GM19438 (cell line): ENCODE results near the gene SAMD10.
"Not testable (repeated sequence)": the region's sequence is repeated elsewhere in the genome, so short reads cannot be mapped to it uniquely, and the experiment has no call there.

Experiments used
- ATAC-seq: cut with Tn5 transposase; IDR thresholded peaks from one replicate; pipeline ENCODE4 v1.9.1; 2021; ENCODE audit warnings: low read depth; ENCODE audit not compliant: unreplicated experiment

The SAMD10 gene

DNA sequence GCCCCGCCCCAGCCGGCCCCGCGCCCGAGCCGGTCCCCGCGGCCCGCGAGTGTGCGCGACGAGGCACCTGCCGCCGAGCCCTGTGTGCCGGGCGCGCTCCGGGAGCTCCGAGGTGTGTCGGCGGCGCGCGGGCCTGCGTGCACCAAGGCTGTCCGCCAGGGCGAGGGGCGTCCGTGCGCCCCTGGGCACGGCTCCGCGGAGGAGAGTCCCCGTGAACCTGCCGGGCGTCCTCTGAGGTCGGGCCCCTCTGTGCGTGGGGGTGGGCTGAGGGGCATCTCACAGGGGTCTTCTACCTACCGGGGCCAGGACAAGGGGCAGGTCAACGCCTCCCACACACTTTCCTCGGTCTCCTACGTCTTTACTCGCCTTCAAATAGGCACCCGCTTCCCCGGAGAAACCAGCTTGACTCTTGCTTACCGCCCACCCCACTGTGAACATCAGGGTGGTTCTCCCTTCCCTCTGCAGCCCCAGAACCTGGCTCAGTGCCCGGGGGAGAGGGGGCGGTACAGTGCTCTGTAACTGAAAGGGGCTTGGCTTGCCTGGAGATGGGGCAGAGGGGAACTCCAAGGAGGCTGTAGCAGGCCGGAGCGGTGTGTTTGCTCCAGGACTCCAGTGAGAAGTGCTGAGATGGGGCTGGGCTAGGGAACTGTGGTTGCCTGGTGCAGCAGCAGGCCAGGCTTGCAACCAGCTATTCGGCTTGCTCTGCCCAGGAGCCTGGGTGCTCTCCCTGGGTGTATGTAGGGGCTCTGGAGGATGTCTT, at the start of gene SAMD10:
Gene SAMD10, minus strand, starts transcription at position 86 of the 760 bp plus-strand sequence. CDS start 175 bp downstream, outside the sequence.
- ATAC-seq, result no peak

DNA sequence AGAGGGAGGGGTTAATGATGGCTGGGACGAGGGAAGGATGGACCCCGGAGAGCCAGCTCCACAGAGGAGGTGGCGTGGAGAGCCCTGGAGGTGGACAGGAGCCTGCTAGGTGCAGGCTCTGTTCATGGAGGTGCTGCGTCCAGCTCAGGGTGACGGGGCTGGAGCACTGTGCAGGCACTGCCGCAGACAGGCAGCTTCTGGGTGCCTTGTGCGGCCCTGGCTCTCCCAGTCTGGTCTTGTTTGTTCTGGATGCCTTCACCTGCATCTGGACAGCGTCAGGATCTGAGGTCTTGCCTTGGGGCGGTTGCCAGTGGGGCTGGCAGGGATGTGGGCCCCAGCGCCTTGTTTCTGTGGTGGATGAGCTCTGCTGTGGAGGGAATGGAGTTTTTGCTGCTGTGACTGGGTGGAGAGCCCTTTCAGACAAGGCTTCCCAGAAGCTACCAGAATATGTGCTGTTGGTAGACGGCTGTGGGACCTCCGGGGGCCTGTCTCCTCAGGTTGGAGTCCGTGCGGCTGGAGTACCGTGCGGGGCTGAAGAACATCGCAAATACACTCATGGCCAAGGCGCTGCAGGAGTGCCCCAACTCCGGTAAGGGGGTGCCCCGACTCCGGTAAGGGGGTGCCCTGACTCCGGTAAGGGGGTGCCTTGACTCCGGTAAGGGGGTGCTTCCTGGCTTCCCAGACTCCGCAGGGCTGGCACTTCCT, 48.7 kb upstream of the SAMD10 start:
- no peak for ATAC-seq

DNA sequence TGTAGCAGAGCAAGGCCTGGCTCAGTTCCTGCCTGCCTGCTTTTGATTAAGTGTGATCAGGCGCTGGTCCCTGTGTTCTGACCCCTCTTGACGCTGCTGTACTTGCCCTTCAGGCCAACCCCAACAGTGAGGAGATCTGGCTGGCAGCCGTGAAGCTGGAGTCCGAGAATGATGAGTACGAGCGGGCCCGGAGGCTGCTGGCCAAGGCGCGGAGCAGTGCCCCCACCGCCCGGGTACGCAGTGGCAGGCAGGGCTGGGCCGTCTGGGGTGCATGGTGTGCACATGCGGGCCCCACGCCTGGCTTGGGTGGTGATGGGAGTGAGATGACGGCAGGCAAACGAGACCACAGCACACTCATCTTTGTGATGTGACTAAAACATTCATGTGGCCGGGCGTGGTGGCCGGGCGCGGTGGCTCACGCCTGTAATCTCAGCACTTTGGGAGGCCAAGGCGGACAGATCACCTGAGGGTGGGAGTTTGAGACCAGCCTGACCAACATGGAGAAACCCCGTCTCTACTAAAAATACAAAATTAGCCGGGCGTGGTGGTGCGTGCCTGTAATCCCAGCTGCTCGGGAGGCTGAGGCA, 46.5 kb upstream of the SAMD10 start:
- ATAC-seq, result no peak

DNA sequence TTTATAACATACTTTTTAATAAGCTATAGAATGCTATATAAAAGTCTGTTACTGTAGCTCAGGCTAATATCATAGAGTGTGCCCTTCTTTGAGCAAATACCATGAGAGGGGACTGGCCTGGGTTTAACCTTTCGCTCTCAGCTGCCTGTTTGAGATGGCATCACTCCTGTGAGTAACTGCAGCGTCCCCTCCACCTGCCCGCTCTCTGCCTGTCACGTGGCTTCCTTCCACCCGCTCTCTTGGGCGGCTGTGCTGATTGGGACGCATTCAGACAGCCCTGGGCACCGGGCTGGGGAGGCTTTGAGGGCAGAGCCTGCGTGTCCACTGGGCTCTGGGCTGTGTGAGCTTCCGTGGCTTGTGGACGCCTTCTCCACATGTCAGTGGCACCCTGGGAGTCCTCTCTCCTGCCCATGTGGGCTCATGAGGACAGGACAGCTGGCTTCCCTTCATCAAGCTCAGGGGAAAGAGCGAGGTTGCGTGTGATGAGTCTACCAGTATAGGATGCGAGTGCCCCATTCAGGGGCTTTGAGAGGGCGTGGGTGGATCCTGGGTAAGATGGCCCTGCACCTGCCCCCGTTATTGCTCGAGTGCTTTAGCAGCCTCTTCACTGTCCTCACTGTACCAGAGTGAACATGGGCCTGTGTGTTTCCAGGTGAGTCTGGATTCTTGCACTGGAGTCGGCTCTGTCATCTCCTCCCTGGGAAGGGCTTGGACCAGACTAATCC, 45.8 kb upstream of the SAMD10 start:
- no peak for ATAC-seq

DNA sequence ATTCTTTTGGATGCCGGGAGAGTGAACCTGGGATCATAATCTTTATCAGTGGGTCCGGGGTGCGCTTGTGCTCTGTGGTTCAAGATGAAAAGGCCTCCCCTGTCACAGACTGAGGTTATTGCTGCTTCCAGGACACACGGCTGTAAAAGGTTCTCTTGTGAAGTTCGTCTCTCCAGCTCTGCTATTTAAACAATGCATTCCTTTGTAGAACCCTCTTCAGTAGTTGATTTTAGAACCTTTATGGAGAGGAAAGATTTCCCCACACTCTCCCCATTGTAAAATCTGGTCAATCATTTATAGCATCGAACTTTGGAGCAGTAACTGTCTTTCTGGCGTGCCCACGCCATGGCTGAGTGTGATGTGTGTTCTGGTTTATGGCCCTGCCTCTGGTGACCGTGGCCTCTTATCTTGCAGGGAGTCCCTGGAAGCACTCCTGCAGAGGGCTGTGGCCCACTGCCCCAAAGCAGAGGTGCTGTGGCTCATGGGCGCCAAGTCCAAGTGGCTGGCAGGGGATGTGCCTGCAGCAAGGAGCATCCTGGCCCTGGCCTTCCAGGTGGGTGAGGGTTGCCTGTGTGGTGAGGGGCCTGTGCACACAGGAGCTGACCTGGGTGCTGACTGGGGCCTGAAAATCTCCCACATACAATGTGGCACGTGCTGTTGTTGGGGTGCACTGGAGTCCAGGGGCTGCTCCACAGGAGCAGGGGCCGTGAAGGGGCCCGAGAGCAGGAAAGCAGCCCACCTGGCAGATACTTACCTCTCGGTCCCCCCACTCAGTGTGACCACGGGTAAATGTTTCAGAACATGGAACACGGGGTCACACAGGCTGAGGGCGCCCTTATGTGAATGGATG, 44.9 kb upstream of the SAMD10 start:
- ATAC-seq, result no peak

DNA sequence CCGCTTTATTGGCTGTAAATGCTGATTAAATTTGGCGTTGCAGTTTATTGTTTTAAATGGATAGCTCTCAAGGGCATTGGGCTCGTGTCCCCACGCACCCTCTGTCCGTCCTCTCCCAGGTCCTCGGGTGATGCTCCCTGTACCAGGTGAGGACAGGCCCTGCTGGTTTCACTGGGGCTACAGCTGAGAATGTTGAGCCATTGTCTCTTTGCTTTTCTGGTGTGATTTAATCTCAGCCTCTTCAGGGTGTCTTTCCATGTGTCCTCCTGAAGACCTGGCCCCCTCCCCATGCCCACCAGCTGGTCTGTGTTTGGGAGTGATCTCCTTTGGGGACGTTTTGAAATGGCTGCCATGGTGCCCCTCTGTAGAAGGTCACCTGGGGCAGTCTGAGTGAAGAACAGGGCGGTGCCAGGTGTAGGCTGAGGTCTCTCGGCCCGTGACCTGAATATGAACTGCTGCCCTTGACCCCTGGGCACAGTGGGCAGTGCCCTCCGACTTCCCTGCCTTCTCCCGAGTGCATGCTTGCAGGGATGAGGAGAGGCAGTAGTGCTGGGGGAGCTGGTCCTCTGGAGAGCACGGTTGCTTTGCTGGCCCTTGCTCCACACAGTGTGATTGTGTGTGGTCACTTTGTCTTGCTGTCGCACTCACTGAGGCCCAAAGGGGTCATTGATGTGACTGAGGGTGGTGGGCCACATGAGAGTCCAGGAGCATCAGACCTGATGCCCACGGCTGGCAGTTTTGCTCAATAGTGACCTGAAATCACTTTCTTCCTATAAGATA, 44.1 kb upstream of the SAMD10 start:
- no peak for ATAC-seq

DNA sequence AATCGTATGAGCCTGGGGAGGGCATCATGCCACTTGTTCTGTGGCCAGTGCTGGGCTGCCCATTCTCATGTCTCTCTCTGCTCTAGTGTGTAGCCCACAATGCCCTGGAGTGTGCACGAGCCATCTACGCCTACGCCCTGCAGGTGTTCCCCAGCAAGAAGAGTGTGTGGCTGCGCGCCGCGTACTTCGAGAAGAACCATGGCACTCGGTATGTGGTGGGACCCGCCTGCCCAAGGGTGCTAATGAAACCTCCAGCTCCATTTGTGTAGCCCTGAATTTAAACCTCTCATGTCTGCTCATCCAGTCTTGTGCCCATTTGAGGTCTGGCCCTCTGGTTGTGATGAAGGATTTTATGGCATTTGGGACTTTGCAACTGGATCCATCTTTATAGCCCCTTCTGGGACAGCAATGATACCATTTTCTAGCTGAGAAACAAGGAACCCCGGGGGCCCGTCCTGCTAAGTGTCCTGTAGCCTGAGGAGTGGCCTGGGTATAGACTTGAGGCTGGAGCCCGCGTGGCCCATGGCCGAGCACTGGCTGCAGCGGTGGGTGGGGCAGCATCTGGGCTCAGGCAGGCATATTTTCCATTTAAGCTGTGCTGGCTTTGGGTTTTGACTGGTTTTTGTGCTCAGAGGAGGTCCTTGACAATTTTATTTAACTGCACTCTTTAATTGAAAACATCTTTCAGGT, 43.4 kb upstream of the SAMD10 start:
- no peak for ATAC-seq

DNA sequence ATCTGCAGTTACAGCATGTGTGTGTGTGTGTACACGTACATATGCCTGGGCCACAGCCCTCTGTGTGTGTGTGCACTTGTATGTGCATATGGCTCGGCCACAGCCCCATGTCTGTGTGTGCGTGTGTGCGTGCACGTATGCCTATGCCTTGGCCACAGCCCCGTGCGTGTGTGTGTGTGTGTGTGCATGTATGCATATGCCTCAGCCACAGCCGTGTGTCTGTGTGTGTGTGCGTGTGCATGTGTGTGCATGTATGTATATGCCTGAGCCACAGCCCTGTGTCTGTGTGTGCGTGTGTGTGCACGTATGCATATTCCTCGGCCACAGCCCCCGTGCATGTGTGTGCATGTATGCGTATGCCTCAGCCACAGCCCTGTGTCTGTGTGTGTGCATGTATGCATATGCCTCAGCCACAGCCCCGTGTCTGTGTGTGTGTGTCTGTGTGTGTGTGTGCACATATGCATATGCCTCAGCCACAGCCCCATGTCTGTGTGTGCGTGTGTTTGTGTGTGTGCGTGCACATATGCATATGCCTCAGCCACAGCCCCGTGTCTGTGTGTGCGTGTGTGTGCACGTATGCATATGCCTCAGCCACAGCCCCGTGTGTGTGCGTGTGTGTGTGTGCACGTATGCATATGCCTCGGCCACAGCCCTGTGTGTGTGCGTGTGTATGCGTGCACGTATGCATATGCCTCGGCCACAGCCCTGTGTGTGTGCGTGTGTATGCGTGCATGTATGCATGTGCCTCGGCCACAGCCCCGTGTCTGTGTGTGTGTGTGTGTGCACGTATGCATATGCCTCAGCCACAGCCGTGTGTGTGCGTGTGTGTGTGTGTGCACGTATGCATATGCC, 41.9 kb upstream of the SAMD10 start:
- no peak for ATAC-seq

DNA sequence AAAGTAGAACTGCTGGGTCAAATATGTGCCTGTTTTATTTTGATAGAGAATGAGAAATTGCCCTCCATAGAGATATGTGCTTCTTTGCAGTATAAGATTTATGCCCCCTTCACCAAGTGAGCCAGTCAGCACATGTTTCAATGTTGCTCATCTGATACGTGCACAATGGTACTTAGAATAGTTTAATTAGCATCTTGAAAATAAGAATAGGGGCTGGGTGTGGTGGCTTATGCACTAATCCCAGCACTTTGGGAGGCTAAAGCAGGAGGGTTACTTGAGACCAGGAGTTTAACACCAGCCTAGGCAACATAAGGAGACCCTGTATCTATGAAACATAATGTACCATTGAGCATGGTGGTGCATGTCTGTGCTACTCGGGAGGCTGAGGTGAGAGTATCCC, 36.2 kb upstream of the SAMD10 start:
- no peak for ATAC-seq

DNA sequence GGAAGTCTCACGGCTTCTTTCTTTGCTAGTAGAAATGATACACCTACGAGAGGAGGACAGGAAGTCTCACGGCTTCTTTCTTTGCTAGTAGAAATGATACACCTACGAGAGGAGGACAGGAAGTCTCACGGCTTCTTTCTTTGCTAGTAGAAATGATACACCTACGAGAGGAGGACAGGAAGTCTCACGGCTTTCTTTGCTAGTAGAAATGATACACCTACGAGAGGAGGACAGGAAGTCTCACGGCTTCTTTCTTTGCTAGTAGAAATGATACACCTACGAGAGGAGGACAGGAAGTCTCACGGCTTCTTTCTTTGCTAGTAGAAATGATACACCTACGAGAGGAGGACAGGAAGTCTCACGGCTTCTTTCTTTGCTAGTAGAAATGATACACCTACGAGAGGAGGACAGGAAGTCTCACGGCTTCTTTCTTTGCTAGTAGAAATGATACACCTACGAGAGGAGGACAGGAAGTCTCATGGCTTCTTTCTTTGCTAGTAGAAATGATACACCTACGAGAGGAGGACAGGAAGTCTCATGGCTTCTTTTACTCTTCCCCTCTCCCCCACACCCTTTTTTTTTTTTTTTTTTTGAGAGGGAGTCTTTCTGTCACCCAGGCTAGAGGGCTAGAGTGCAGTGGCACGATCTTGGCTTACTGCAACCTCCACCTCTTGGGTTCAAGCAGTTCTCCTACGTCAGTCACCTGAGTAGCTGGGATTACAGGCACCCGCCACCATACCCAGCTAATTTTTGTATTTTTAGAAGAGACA, 33.1 kb upstream of the SAMD10 start:
- not testable (repeated sequence) for ATAC-seq

DNA sequence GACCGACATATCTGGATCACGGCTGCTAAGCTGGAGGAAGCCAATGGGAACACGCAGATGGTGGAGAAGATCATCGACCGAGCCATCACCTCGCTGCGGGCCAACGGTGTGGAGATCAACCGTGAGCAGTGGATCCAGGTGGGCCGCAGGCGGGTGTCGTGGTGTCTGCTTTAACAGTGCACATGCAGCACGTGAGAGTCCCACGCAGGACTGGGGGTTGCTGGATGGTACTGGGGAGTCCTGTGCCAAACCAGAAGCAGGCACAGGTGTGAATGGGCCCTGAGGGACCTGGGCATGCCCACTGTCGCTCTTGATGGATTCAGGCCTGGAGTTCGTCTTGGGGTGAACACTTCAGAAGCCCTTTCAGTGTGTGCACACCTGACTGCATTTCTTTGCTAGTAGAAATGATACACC, 31.9 kb upstream of the SAMD10 start:
- ATAC-seq, result no peak

DNA sequence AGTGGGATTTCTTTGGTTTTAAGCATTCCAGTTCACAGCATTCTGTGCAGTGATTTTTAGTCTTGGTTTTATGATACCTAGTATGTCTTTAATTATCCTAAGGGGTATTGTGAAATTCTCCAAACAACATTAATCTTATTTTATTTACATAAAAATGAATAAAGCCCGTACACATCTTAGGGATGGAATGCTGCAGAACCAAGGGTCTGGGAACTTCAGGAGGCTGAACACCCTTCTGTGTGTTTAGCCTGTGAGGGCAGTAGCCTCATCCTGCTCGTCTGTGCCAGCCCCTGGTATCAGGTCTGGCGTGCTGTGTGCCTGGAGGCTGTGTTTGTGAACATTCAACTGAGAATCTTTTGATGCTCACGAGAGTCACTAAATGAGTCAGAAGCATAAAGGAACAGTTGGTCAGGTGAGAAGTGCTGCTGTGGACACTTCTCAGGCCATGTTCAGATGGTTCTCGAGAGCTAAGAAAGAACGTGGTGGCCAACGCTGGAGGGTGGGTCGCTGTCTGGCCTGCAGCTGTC, 31.3 kb upstream of the SAMD10 start:
- no peak for ATAC-seq

DNA sequence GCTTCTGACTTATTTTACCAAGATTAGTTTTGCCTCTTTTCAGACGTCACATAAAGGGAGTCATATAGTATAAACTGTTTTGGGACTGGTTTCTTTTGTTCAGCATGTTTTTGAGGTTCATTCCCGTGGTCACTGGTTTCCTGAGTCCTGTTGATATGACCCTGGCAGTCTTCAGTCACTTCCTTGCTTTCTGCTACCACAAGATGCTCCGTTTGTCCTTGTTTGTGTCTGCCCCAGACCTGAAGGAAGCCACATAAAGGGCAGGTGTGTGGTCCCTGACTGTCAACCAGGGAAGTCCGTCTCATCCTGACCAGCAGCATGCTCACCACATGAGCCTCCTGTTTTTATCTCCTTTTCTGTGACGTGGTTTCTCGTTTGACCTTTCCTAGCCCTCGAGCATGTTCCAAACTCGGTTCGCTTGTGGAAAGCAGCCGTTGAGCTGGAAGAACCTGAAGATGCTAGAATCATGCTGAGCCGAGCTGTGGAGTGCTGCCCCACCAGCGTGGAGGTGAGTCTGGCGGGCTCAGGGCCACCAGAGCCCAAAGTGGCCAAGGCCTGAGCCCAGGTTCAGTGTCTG, 30.5 kb upstream of the SAMD10 start:
- ATAC-seq, result no peak

DNA sequence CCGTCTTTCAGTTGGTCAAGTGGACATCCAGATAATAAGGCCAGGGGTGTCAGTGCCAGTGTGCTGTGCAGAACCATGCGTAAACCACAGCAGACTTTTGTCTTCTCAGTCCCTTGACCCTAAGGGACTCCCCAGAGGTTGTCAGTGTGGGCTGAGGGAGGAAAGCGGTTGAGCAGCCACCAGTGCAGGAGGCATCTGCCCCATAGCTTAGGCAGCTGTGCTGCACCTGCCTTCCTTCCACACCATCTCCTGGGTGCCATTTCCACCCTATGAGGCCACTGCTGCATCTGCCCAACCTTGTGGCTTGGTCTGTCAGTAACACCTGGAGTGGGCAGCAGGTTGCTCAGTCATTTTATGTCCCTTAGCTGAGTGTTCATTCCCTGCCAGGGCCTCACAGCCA, 27.5 kb upstream of the SAMD10 start:
- no peak for ATAC-seq

DNA sequence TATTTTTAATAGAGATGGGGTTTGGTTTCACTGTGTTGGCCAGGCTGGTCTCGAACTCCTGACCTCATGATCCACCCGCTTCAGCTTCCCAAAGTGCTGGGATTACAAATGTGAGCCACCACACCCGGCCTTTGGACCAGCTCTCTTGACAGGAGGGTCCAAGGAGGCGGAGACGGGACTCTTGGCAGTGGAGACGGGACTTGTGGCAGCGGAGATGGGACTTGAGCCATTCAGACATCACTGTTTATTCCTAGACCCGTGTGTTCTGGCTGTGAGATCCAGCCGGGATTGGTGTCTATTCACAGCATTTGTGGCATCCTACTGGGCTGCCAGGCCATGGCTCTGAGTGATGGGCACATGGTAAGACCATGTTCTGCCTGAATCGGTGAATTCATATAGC, 27.0 kb upstream of the SAMD10 start:
- no peak for ATAC-seq

DNA sequence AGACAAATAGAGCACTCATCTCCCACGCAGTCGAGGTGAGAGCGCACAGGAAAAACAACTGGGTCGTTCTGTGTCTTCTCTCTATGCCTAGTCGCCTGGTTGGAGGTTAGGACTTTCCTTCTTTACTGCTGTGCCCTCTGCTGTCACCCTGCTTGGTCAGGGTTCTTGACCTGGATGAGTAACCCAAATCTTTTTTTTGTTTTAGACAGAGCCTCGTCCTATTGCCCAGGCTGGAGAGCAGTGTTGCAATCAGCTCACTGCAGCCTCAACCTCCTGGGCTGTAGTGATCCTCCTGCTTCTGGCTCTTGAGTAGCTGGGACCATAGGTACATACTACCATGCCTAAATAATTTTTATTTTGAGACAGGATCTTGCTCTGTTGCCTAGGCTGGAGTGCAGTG, 26.0 kb upstream of the SAMD10 start:
- no peak for ATAC-seq
